Trophoblast cell (in vitro differentiated cells and primary cell): ENCODE measurements around the gene MGRN1.

Experiments
- DNase-seq, 2 donors: peaks; one replicate each; pipeline ENCODE4 v3.0.0-alpha.2; 2016
- H2AFZ ChIP-seq: 2 replicates; pipeline ENCODE4 v1.6.1; 2013; ENCODE audit warnings: low read length, moderate library complexity, mild to moderate bottlenecking; ENCODE audit not compliant: insufficient read depth, poor library complexity
- H2AK5ac ChIP-seq: 2 replicates; pipeline ENCODE4 v1.6.1; 2013; ENCODE audit warnings: mild to moderate bottlenecking, low read length
- H2BK120ac ChIP-seq: 2 replicates; pipeline ENCODE4 v1.6.1; 2013; ENCODE audit warnings: low read length, mild to moderate bottlenecking, moderate library complexity; ENCODE audit not compliant: insufficient read depth, poor library complexity
- H2BK12ac ChIP-seq: 2 replicates; pipeline ENCODE4 v1.6.1; 2013; ENCODE audit warnings: mild to moderate bottlenecking, low read length, moderate library complexity
- H2BK5ac ChIP-seq: 2 replicates; pipeline ENCODE4 v1.6.1; 2013; ENCODE audit warnings: low read length, low read depth, moderate library complexity, mild to moderate bottlenecking; ENCODE audit not compliant: poor library complexity
- H3K14ac ChIP-seq: 2 replicates; pipeline ENCODE4 v1.6.1; 2013; ENCODE audit warnings: mild to moderate bottlenecking, low read length
- H3K18ac ChIP-seq: 2 replicates; pipeline ENCODE4 v1.6.1; 2013; ENCODE audit warnings: mild to moderate bottlenecking, low read length
- H3K23ac ChIP-seq: 2 replicates; pipeline ENCODE4 v1.6.1; 2013; ENCODE audit warnings: low read length
- H3K27ac ChIP-seq: 2 replicates; pipeline ENCODE4 v1.5.1; 2013; ENCODE audit warnings: low read depth, mild to moderate bottlenecking, inconsistent platforms, low read length, moderate library complexity
- H3K27me3 ChIP-seq: 2 replicates; pipeline ENCODE4 v1.6.1; 2013; ENCODE audit warnings: inconsistent platforms, mild to moderate bottlenecking, low read length, moderate library complexity; ENCODE audit not compliant: insufficient read depth
- H3K36me3 ChIP-seq, 2 experiments: 1 replicate in 1 of 2; 2 replicates in 1 of 2; pipeline ENCODE4 v1.6.1; 2013; ENCODE audit warnings: low read length in 2 of 2, mild to moderate bottlenecking in 2 of 2, moderate library complexity in 1 of 2; ENCODE audit not compliant: insufficient read depth in 2 of 2, control insufficient read depth in 1 of 2
- H3K4ac ChIP-seq: 2 replicates; pipeline ENCODE4 v1.6.1; 2013; ENCODE audit warnings: low read depth, mild to moderate bottlenecking, low read length, moderate library complexity
- H3K4me1 ChIP-seq, 2 experiments: 1 replicate in 1 of 2; 2 replicates in 1 of 2; pipeline ENCODE4 v1.6.1; 2013; ENCODE audit warnings: low read length in 2 of 2, mild to moderate bottlenecking in 2 of 2, moderate library complexity in 1 of 2; ENCODE audit not compliant: insufficient read depth in 2 of 2, control insufficient read depth in 1 of 2
- H3K4me2 ChIP-seq: 2 replicates; pipeline ENCODE4 v1.6.1; 2013; ENCODE audit warnings: inconsistent platforms, mild to moderate bottlenecking, low read length, moderate library complexity
- H3K4me3 ChIP-seq: 2 replicates; pipeline ENCODE4 v1.5.1; 2013; ENCODE audit warnings: mild to moderate bottlenecking, low read depth, low read length, inconsistent platforms
- H3K79me1 ChIP-seq: one replicate; pipeline ENCODE4 v1.6.1; 2013; ENCODE audit warnings: low read length
- H3K79me2 ChIP-seq: 2 replicates; pipeline ENCODE4 v1.6.1; 2013; ENCODE audit warnings: low read length, mild to moderate bottlenecking; ENCODE audit not compliant: control insufficient read depth, insufficient read depth, poor library complexity
- H3K9ac ChIP-seq: 2 replicates; pipeline ENCODE4 v1.6.1; 2013; ENCODE audit warnings: mild to moderate bottlenecking, low read length
- H3K9me3 ChIP-seq: 2 replicates; pipeline ENCODE4 v1.6.1; 2013; ENCODE audit warnings: low read depth, mild to moderate bottlenecking, control low read depth, inconsistent platforms, low read length; ENCODE audit not compliant: insufficient read depth
- H4K12ac ChIP-seq: 2 replicates; pipeline ENCODE4 v1.6.1; 2013; ENCODE audit warnings: low read depth, mild to moderate bottlenecking, low read length, moderate library complexity
- H4K8ac ChIP-seq: 2 replicates; pipeline ENCODE4 v1.6.1; 2013; ENCODE audit warnings: low read depth, mild to moderate bottlenecking, low read length, moderate library complexity
- H4K91ac ChIP-seq: one replicate; pipeline ENCODE4 v1.6.1; 2013; ENCODE audit warnings: low read depth, mild to moderate bottlenecking, low read length, moderate library complexity
- WGBS: extraction: QIAGEN DNeasy Blood & Tissue Kit; methylation state at CpG from one replicate; pipeline ENCODE4 v1.1.7; 2013; ENCODE audit warnings: missing lambda C conversion rate; ENCODE audit not compliant: insufficient read length, insufficient coverage; ENCODE audit errors: extremely low coverage; 5-methylcytosine and 5-hydroxymethylcytosine counted together

MGRN1 gene

DNA sequence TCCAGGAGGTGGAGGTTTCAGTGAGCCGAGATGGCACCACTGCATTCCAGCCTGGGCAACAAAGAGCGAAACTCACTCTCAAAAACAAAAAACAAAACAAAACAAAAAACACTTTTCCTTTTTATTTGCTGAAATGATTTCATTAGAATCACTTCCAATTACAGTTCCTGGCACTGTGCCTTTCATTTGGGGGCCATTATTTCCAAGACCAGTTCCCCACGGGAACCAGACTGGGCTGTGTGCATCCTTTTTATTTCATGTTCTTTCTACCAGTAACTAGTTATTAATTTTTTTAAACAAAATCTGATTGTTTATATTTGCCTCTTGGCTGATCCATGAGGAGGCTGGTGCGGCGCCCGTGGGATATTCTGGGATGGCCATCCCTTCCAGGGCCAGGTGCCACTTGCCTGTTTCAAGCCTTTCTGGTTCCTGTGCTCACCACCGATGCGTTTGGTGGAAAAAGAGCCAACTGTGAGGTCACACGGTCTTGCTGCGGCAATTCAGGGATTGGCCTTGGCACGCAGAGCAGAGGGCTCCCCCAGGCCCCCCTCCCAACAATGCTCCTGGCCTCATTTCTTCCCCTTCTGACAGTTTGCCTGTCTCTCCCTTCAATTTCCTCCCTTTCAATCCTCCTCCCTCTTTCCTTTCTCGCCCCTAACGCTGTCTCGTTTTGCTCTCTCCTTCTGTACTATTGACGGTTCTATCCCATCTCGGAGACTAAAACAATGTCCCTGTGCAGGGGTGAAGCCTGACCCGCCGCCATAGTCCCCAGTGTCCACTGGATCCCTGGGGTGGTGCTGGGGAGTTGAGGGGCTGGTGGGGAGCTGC, 23.4 kb upstream of the MGRN1 start:
- no peak overlapping the region for H3K27ac ChIP-seq
- no peaks in the 10 kb centered on the region for H3K27me3 ChIP-seq
- H3K4me2 ChIP-seq: no peak overlapping the region
- H4K8ac ChIP-seq: no peak overlapping the region
- no peak overlapping the region for H2AFZ ChIP-seq
- no peak overlapping the region for H3K18ac ChIP-seq
- no peaks in the 10 kb centered on the region for H3K9me3 ChIP-seq
- no peak overlapping the region for H3K4ac ChIP-seq
- 100% methylated on average over 3 of the region's 18 CpGs for WGBS
- no peak overlapping the region for H4K91ac ChIP-seq
- no peak for DNase-seq
- no peak overlapping the region for H2BK5ac ChIP-seq
- H2AK5ac ChIP-seq: no peak overlapping the region
- H2BK12ac ChIP-seq: no peak overlapping the region
- H3K36me3 ChIP-seq: no peaks in the 10 kb centered on the region
- H4K12ac ChIP-seq: no peak overlapping the region
- no peaks in the 10 kb centered on the region for H3K4me1 ChIP-seq
- no peak overlapping the region for H3K23ac ChIP-seq
- no peak overlapping the region for H3K14ac ChIP-seq
- H3K79me2 ChIP-seq: no peaks in the 10 kb centered on the region
- H2BK120ac ChIP-seq: no peak overlapping the region
- H3K4me3 ChIP-seq: no peak overlapping the region
- no peaks in the 10 kb centered on the region for H3K79me1 ChIP-seq
- no peak overlapping the region for H3K9ac ChIP-seq

DNA sequence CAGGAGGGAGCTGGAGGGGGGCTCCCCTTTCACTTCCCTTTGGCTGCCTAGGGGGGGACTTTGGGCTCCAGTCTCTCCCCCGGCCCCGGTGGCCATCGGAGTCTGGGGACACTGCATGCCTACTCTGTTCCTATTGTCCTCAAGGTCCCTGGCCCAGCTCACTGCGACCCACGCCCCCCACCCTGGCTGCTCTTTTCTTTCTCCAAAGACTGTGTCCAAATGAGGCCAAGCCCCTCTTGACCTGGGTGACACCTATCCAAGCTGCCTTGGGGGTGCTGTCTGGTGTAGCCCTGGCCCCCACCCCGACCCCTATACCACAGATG, 22.8 kb upstream of the MGRN1 start:
- Histone ChIP-seq H3K4me1 (no peaks in the 10 kb centered on the region), H3K27ac (no peak overlapping the region), H3K9me3 (no peaks in the 10 kb centered on the region), H3K4ac (no peak overlapping the region), H2BK12ac (no peak overlapping the region), H3K18ac (no peak overlapping the region), H3K9ac (no peak overlapping the region), H3K14ac (no peak overlapping the region), H3K23ac (no peak overlapping the region), H4K12ac (no peak overlapping the region), H3K4me3 (no peak overlapping the region), H2AFZ (no peak overlapping the region), H2BK120ac (no peak overlapping the region), H3K27me3 (no peaks in the 10 kb centered on the region), H2AK5ac (no peak overlapping the region), H3K4me2 (no peak overlapping the region), H3K79me2 (no peaks in the 10 kb centered on the region), H3K79me1 (no peaks in the 10 kb centered on the region), H4K8ac (no peak overlapping the region), H3K36me3 (peaks cover 0 to 2% of the 10 kb centered on the region in 2 experiments), H2BK5ac (no peak overlapping the region), H4K91ac (no peak overlapping the region)
- no peak for DNase-seq
- WGBS: no CpG with 5 or more reads among the region's 6 CpGs

DNA sequence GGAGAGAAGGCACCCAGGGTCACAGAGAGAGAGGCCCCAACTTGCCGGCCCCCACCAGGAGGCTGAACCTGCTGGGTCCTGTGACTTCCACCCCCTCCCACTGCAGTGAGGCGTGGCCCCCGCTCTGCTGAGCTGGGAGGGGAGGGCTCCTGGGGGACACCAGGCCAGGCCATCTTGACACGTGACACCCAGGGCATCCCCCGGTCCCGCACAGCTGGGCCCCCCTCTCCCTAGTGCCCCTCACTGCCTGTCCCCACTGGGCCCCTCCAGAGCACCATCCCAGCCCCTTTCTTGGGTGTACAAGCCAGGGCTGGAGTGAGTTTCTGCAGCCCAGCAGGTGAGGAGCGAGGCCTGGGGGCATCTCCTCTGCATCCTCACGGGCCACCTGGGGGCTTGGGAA, 22.3 kb upstream of the MGRN1 start:
- no CpG with 5 or more reads among the region's 8 CpGs for WGBS
- peak overlapping the region; percentile 47 for H4K12ac ChIP-seq
- peaks cover 2 to 6% of the 10 kb centered on the region in 2 experiments for H3K36me3 ChIP-seq

DNA sequence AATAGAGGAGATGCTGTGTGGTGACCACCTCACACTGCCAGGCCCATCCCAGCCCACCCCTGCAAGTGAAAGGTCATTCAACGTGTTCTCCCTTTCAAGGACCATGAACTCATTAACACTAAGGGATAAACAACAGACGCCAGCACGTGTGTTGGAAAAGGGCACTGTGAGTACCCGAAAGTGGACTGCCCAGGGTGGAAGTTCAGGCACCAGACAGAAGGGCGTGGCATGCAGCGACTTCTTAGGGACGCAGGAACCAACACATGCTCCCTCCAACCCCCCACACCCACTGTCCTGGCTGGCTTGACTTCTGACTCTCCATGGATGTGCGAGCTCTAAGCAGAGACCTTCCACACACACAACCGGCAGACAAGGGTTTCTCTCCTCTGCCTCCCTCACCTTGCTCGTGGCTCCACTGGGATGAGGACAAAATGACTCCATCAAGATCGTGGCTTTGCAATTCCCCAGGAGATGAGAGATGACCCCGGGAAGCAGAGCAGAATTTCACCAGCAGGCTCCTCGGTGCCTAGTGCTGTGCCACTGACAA, 20.9 kb upstream of the MGRN1 start:
- Histone ChIP-seq H3K9ac (no peak overlapping the region), H4K8ac (no peak overlapping the region), H3K4me3 (no peak overlapping the region), H2BK120ac (no peak overlapping the region), H3K4ac (no peak overlapping the region), H2AFZ (no peak overlapping the region), H4K12ac (no peak overlapping the region), H3K79me1 (no peaks in the 10 kb centered on the region), H3K4me2 (no peak overlapping the region), H3K9me3 (no peaks in the 10 kb centered on the region), H3K23ac (no peak overlapping the region), H3K18ac (no peak overlapping the region), H2BK5ac (no peak overlapping the region), H4K91ac (no peak overlapping the region), H3K79me2 (no peaks in the 10 kb centered on the region), H3K27me3 (no peaks in the 10 kb centered on the region), H3K27ac (no peak overlapping the region), H3K36me3 (peaks cover 15 to 18% of the 10 kb centered on the region in 2 experiments), H3K4me1 (no peaks in the 10 kb centered on the region), H2AK5ac (no peak overlapping the region), H3K14ac (no peak overlapping the region), H2BK12ac (no peak overlapping the region)
- no CpG with 5 or more reads among the region's 13 CpGs for WGBS
- no peak for DNase-seq

More for the DNA sequence above, 22.3 kb upstream of the MGRN1 start:
- no peaks in the 10 kb centered on the region for H3K4me1 ChIP-seq
- no peaks in the 10 kb centered on the region for H3K9me3 ChIP-seq
- no peaks in the 10 kb centered on the region for H3K79me2 ChIP-seq
- H2BK12ac ChIP-seq: no peak overlapping the region
- H3K18ac ChIP-seq: no peak overlapping the region
- H4K91ac ChIP-seq: no peak overlapping the region
- H3K23ac ChIP-seq: no peak overlapping the region
- H3K9ac ChIP-seq: no peak overlapping the region
- H2BK5ac ChIP-seq: no peak overlapping the region
- H3K27ac ChIP-seq: no peak overlapping the region
- no peak overlapping the region for H2AFZ ChIP-seq
- H3K4me3 ChIP-seq: no peak overlapping the region
- no peaks in the 10 kb centered on the region for H3K27me3 ChIP-seq
- no peak overlapping the region for H3K4me2 ChIP-seq
- H2AK5ac ChIP-seq: no peak overlapping the region
- no peak overlapping the region for H4K8ac ChIP-seq
- H2BK120ac ChIP-seq: no peak overlapping the region
- no peaks in the 10 kb centered on the region for H3K79me1 ChIP-seq
- H3K4ac ChIP-seq: no peak overlapping the region
- DNase-seq: no peak
- no peak overlapping the region for H3K14ac ChIP-seq
